Activated B cell treated with CpG ODN at 0.5 μM for 24 hours (primary cell): ENCODE data around the gene LAMA3. TPM values are rescaled to one million over a fixed set of nuclear protein-coding genes. Genes with fewer than 3 reads are reported as not detected.

ENCODE experiments used
- ATAC-seq: fragments of 200-7000 bp; cut with Tn5 transposase; one replicate; pipeline ENCODE4 v1.10.0; 2021; ENCODE audit warnings: low read depth, mild to moderate bottlenecking, moderate library complexity
- CTCF ChIA-PET: fragments of 350-600 bp; sonication (Branson Sonifier 250); formaldehyde crosslinking; loops from one replicate; lab custom pipeline; 2021; ENCODE audit warnings: antibody characterized with exemption; lab: Charles Lee
- POLR2A ChIA-PET: fragments of 350-600 bp; sonication (Branson Sonifier 250); formaldehyde crosslinking; loops from one replicate; lab custom pipeline; 2021; ENCODE audit warnings: antibody characterized with exemption; lab: Charles Lee
- DNase-seq: peaks from one replicate; pipeline ENCODE4 v3.0.0; 2022
- H3K27ac Mint-ChIP-seq: one replicate; pipeline ENCODE4 v1.8.0; 2020; ENCODE audit warnings: mixed read lengths
- H3K27me3 Mint-ChIP-seq: one replicate; pipeline ENCODE4 v1.8.0; 2021; ENCODE audit warnings: mixed read lengths
- H3K36me3 Mint-ChIP-seq: one replicate; pipeline ENCODE4 v1.8.0; 2021; ENCODE audit warnings: low read depth, mixed read lengths
- H3K4me1 Mint-ChIP-seq: one replicate; pipeline ENCODE4 v1.8.0; 2021; ENCODE audit warnings: mixed read lengths
- H3K4me3 Mint-ChIP-seq: one replicate; pipeline ENCODE4 v1.8.0; 2020; ENCODE audit warnings: mild to moderate bottlenecking, mixed read lengths
- H3K9me3 Mint-ChIP-seq: one replicate; pipeline ENCODE4 v1.8.0; 2020; ENCODE audit warnings: mixed read lengths
- CTCF ChIP-seq: fragments of 200-600 bp; IDR thresholded peaks from one replicate; pipeline ENCODE4 v1.8.0; 2022; ENCODE audit warnings: antibody characterized with exemption, mild to moderate bottlenecking
- intact Hi-C: fragments of 100-400 bp; cut with micrococcal nuclease; formaldehyde crosslinking; loops from one replicate; pipeline ENCODE4 v1.15.1; 2024
- total RNA-seq: library from RNA; stranded (reverse); gene quantifications from 2 replicates; pipeline ENCODE4 v1.2.3, GENCODE V29; 2022

The LAMA3 gene
- total RNA-seq, 1 donor from 2014 or later, result not detected

GRCh38 chr18:23910032-23910431, 220.8 kb downstream of the LAMA3 start:
- POLR2A ChIA-PET, result no interaction called here
- Mint-ChIP-seq H3K4me1 (peaks cover 4% of the 10 kb centered on the region), H3K27me3 (no peaks in the 10 kb centered on the region), H3K4me3 (no peak overlapping the region), H3K36me3 (no peaks in the 10 kb centered on the region), H3K9me3 (no peaks in the 10 kb centered on the region), H3K27ac (no peak overlapping the region)
- no peak for DNase-seq
- no peak for TF ChIP-seq CTCF
- intact Hi-C loops, result loop anchor here (10.0 kb wide), 1 partner anchor 45 kb away; no protein-coding TSS in a partner anchor
- ATAC-seq, result no peak
- CTCF ChIA-PET, result interaction anchor here (0.8 kb wide), 1 partner anchor 8 kb away, joined by 4 read pairs; no protein-coding TSS in a partner anchor

GRCh38 chr18:23912356-23912755, 223.1 kb downstream of the LAMA3 start:
- peaks cover 4% of the 10 kb centered on the region for H3K4me1 Mint-ChIP-seq
- no peak overlapping the region for H3K4me3 Mint-ChIP-seq
- H3K27me3 Mint-ChIP-seq, result peaks cover 2% of the 10 kb centered on the region
- no peaks in the 10 kb centered on the region for H3K36me3 Mint-ChIP-seq
- no peak overlapping the region for H3K27ac Mint-ChIP-seq
- ChIA-PET POLR2A (no interaction called here), CTCF (no interaction called here)
- intact Hi-C loops, result loop anchor here (10.0 kb wide), 1 partner anchor 48 kb away; no protein-coding TSS in a partner anchor
- no peaks in the 10 kb centered on the region for H3K9me3 Mint-ChIP-seq
- TF ChIP-seq CTCF, result no peak
- ATAC-seq, result no peak
- no peak for DNase-seq

- DNase-seq, result no peak
- Mint-ChIP-seq H3K27me3 (peaks cover 2% of the 10 kb centered on the region), H3K9me3 (no peaks in the 10 kb centered on the region), H3K36me3 (no peaks in the 10 kb centered on the region), H3K4me3 (no peak overlapping the region), H3K27ac (no peak overlapping the region), H3K4me1 (peaks cover 4% of the 10 kb centered on the region)
- intact Hi-C loops, result loop anchor here (5.0 to 10.0 kb wide), 3 partner anchors 52 to 1119 kb away; no protein-coding TSS in a partner anchor
- TF ChIP-seq CTCF, result no peak
- POLR2A ChIA-PET, result no interaction called here
- no peak for ATAC-seq
- CTCF ChIA-PET, result no interaction called here
Measured at GRCh38 chr18:23916338-23916737, 227.1 kb downstream of the LAMA3 start.

- H3K9me3 Mint-ChIP-seq, result no peaks in the 10 kb centered on the region
- H3K36me3 Mint-ChIP-seq, result no peaks in the 10 kb centered on the region
- intact Hi-C loops, result loop anchor here (1.0 to 10.0 kb wide), 8 partner anchors 54 to 1121 kb away; no protein-coding TSS in a partner anchor
- ChIA-PET CTCF (interaction anchor here (0.6 to 4.1 kb wide), 23 partner anchors 9 to 311 kb away, joined by 3 to 31 read pairs (median 4); no protein-coding TSS in a partner anchor), POLR2A (no interaction called here)
- peaks cover 4% of the 10 kb centered on the region for H3K4me1 Mint-ChIP-seq
- H3K4me3 Mint-ChIP-seq, result no peak overlapping the region
- DNase-seq (peak; percentile 49), ATAC-seq (peak; percentile 66)
- no peak overlapping the region for H3K27ac Mint-ChIP-seq
- peak; percentile 54 for TF ChIP-seq CTCF
- peaks cover 2% of the 10 kb centered on the region for H3K27me3 Mint-ChIP-seq
Measured at GRCh38 chr18:23918395-23919032, 229.3 kb downstream of the LAMA3 start.

- DNase-seq (no peak), ATAC-seq (no peak)
- H3K9me3 Mint-ChIP-seq, result no peaks in the 10 kb centered on the region
- no peak for TF ChIP-seq CTCF
- no peak overlapping the region for H3K27ac Mint-ChIP-seq
- intact Hi-C loops, result no loop called here
- ChIA-PET CTCF (interaction anchor here (1.5 to 4.1 kb wide), 3 partner anchors 46 to 297 kb away, joined by 4 to 31 read pairs (median 9); no protein-coding TSS in a partner anchor), POLR2A (no interaction called here)
- H3K27me3 Mint-ChIP-seq, result peaks cover 2% of the 10 kb centered on the region
- no peaks in the 10 kb centered on the region for H3K36me3 Mint-ChIP-seq
- H3K4me3 Mint-ChIP-seq, result no peak overlapping the region
- peaks cover 4% of the 10 kb centered on the region for H3K4me1 Mint-ChIP-seq
Measured at GRCh38 chr18:23920054-23920453, 230.8 kb downstream of the LAMA3 start.
